GM19193 (cell line): ENCODE measurements around the gene ALOX5AP.

ENCODE experiments used
- POLR2A ChIP-seq: IDR thresholded peaks from 4 replicates; pipeline ENCODE4 v1.6.1; 2011; ENCODE audit not compliant: insufficient read depth, insufficient read length; ENCODE audit errors: extremely low read depth

Gene ALOX5AP

GRCh38 chr13:30708541-30708940, 26.8 kb upstream of the ALOX5AP start:
- no peak for TF ChIP-seq POLR2A

- no peak for TF ChIP-seq POLR2A
Observed at GRCh38 chr13:30710442-30710841, 24.9 kb upstream of the ALOX5AP start.

GRCh38 chr13:30711375-30711774, 24.0 kb upstream of the ALOX5AP start:
- TF ChIP-seq POLR2A: no peak

GRCh38 chr13:30711837-30712236, 23.5 kb upstream of the ALOX5AP start:
- TF ChIP-seq POLR2A: no peak

- TF ChIP-seq POLR2A: no peak
Observed at GRCh38 chr13:30712536-30713532, 22.5 kb upstream of the ALOX5AP start.

- TF ChIP-seq POLR2A: no peak
Observed at GRCh38 chr13:30714629-30715371, 20.5 kb upstream of the ALOX5AP start.

- no peak for TF ChIP-seq POLR2A
Observed at GRCh38 chr13:30715372-30715756, 20.0 kb upstream of the ALOX5AP start.

GRCh38 chr13:30715837-30716236, 19.5 kb upstream of the ALOX5AP start:
- no peak for TF ChIP-seq POLR2A

- no peak for TF ChIP-seq POLR2A
Observed at GRCh38 chr13:30718661-30719524, 16.4 kb upstream of the ALOX5AP start.

GRCh38 chr13:30719525-30719914, 15.8 kb upstream of the ALOX5AP start:
- no peak for TF ChIP-seq POLR2A

GRCh38 chr13:30720172-30720869, 15.0 kb upstream of the ALOX5AP start:
- no peak for TF ChIP-seq POLR2A

- TF ChIP-seq POLR2A: no peak
Observed at GRCh38 chr13:30721936-30722335, 13.4 kb upstream of the ALOX5AP start.

- no peak for TF ChIP-seq POLR2A
Observed at GRCh38 chr13:30722361-30722760, 13.0 kb upstream of the ALOX5AP start.

- no peak for TF ChIP-seq POLR2A
Observed at GRCh38 chr13:30724778-30725177, 10.6 kb upstream of the ALOX5AP start.
